Stomach (tissue), 9 donors: ENCODE measurements around the gene DPYSL5. TPM values are rescaled to one million over a fixed set of nuclear protein-coding genes. Genes with fewer than 3 reads are reported as not detected.
A peak's percentile ranks its signal among the peaks of the same experiment; 100 is the strongest.

Source experiments
- DNase-seq, 2 donors: peaks; one replicate each; pipeline versions ENCODE4 v3.0.0 to v3.0.0-alpha.2; 2013 to 2019
- H3K27ac ChIP-seq, 5 donors: fragments of 200-600 bp in 4 of 5; sonication (generic) in 4 of 5; one replicate each; pipeline ENCODE4 v1.5.1; 2013 to 2019; ENCODE audit warnings: mild to moderate bottlenecking in 1 of 5, moderate library complexity in 1 of 5
- H3K27me3 ChIP-seq, 3 donors: fragments of 200-600 bp; sonication (generic); one replicate each; pipeline ENCODE4 v1.5.1; 2017 to 2019; ENCODE audit warnings: mixed run types in 1 of 3
- H3K36me3 ChIP-seq, 4 donors: fragments of 200-600 bp; sonication (generic); 1 replicate in 3 of 4; 2 replicates in 1 of 4; pipeline ENCODE4 v1.5.1; 2016 to 2019
- H3K4me1 ChIP-seq, 4 donors: fragments of 200-600 bp; sonication (generic); one replicate each; pipeline ENCODE4 v1.5.1; 2016 to 2019
- H3K4me3 ChIP-seq, 4 donors: fragments of 200-600 bp; sonication (generic) in 3 of 4; one replicate each; pipeline ENCODE4 v1.5.1; 2016 to 2019; ENCODE audit warnings: mild to moderate bottlenecking in 1 of 4
- H3K9me3 ChIP-seq, 4 donors: fragments of 200-600 bp; sonication (generic); one replicate each; pipeline ENCODE4 v1.5.1; 2016 to 2019
- EP300 ChIP-seq: sonication (generic); formaldehyde crosslinking; IDR thresholded peaks from one replicate; pipeline ENCODE4 v1.6.1; 2017; ENCODE audit warnings: antibody characterized with exemption
- POLR2A ChIP-seq, 4 donors: fragments of 450-650 bp; IDR thresholded peaks; one replicate each; pipeline ENCODE4 v1.6.1; 2016; ENCODE audit warnings: antibody characterized with exemption in 4 of 4, control low read depth in 2 of 4, mild to moderate bottlenecking in 1 of 4, moderate library complexity in 1 of 4
- POLR2AphosphoS5 ChIP-seq, 3 donors: sonication (generic); formaldehyde crosslinking; IDR thresholded peaks; one replicate each; pipeline ENCODE4 v1.6.1; 2016; ENCODE audit warnings: antibody characterized with exemption in 3 of 3
- WGBS, 5 donors: extraction: QIAGEN DNeasy Blood & Tissue Kit in 3 of 5; methylation state at CpG; one replicate each; pipeline versions ENCODE4 v1.1.5 to v1.1.7; 2013 to 2018; 5-methylcytosine and 5-hydroxymethylcytosine counted together
- intact Hi-C: fragments of 100-400 bp; cut with DNase I; formaldehyde crosslinking; loops from one replicate; pipeline ENCODE4 v1.15.1; 2023; ENCODE audit warnings: low total_unique reads
- polyA plus RNA-seq, 3 donors: library from polyadenylated mRNA; stranded (reverse); fragments of 200-250 nt; gene quantifications; one replicate each; pipeline ENCODE4 v1.2.3, GENCODE V29; 2013
- total RNA-seq, 5 donors: library from RNA; depleted of rRNA; stranded (reverse); fragments of >200 nt; gene quantifications; one replicate each; pipeline versions ENCODE4 v1.1.0 to v1.2.3, GENCODE V29; 2014 to 2016
- TF ChIP-seq, protein P1 (sequence below), 7 experiments: fragments of 450-650 bp in 4 of 7; fragments of 200-600 bp in 3 of 7; sonication (generic) in 3 of 7; IDR thresholded peaks; one replicate each; pipeline ENCODE4 v1.5.1; 2016 to 2019; ENCODE audit warnings: antibody characterized with exemption in 7 of 7, control low read depth in 2 of 7, mild to moderate bottlenecking in 1 of 7
- donor health status: healthy with polysubstance abuse.
- donor health status: Bipolar disorder and iron deficiency.
- donor health status: healthy.

Gene DPYSL5
- total and polyA plus RNA-seq, 8 donors = 0.06 to 0.55 TPM; not detected in 6

DNA sequence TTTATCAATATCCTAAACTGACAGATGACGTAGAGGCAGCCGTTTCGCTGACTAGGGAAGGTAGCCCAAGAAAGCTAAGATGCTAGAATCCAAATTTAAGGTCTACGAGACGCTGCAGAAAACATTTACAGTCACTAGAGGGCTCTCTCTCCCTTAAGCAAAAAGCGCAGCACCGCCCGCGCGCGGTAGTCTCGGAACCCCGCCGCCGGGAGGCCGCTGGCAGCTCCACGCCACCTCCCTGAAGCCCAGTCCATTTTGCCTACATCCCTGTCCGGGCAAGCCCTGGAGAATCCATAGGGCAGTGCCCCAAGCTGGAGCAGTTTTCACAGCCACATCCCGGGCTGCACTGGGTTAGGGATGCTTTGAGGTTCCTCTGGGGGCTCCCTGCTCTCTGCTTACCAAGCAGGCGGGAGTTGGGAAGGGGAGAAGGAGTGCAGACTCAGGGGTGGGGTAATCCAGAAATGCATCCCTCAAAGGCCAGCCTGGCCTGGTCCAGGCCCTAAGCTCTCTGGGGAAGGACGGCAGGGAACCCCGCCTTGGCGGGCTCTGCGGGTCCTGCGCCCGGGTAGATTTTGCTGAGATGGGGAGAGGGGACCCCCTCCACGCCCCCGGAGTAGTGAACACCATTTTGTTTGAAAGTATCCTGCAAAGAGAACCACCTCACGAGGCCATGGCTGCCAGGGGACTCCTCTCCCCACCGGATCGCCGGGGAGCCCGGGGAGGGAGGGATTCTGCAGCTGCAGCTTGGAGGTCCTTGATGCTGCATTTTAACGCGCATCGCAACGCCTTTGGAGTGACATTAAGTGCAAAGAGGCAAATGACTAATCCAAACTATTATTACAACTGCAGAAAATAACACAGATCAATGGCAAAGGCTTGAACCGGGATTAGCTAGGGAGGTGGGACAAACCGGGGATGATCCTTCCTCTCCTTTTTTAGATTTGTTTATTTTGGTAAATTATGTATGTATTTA is 1.3 kb upstream of the DPYSL5 start:
- 3 to 7% (median 6%) methylated on average over 17 to 39 of the region's 39 CpGs for WGBS, 5 donors
- Histone ChIP-seq H3K27me3 (peaks cover 32 to 98% (median 82%) of the 10 kb centered on the region in 3 donors), H3K9me3 (no peaks in the 10 kb centered on the region), H3K4me1 (peaks cover 32 to 40% (median 37%) of the 10 kb centered on the region in 4 donors), H3K27ac (no peak overlapping the region), H3K4me3 (no peak overlapping the region), H3K36me3 (no peaks in the 10 kb centered on the region)
- intact Hi-C loops = loop anchor here (5.0 kb wide), 1 partner anchor 96 kb away; no protein-coding TSS in a partner anchor
- peak; percentile 67 to 89 for DNase-seq
- TF ChIP-seq, protein P1, sequence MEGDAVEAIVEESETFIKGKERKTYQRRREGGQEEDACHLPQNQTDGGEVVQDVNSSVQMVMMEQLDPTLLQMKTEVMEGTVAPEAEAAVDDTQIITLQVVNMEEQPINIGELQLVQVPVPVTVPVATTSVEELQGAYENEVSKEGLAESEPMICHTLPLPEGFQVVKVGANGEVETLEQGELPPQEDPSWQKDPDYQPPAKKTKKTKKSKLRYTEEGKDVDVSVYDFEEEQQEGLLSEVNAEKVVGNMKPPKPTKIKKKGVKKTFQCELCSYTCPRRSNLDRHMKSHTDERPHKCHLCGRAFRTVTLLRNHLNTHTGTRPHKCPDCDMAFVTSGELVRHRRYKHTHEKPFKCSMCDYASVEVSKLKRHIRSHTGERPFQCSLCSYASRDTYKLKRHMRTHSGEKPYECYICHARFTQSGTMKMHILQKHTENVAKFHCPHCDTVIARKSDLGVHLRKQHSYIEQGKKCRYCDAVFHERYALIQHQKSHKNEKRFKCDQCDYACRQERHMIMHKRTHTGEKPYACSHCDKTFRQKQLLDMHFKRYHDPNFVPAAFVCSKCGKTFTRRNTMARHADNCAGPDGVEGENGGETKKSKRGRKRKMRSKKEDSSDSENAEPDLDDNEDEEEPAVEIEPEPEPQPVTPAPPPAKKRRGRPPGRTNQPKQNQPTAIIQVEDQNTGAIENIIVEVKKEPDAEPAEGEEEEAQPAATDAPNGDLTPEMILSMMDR (IDR thresholded peaks at IDR 0.05) = peak in 5 of 7 experiments; percentile 58 to 76 (median 65)
- TF ChIP-seq POLR2AphosphoS5 (IDR thresholded peaks at IDR 0.05) (no peak), POLR2A (IDR thresholded peaks at IDR 0.05) (no peak), EP300 (no peak)

DNA sequence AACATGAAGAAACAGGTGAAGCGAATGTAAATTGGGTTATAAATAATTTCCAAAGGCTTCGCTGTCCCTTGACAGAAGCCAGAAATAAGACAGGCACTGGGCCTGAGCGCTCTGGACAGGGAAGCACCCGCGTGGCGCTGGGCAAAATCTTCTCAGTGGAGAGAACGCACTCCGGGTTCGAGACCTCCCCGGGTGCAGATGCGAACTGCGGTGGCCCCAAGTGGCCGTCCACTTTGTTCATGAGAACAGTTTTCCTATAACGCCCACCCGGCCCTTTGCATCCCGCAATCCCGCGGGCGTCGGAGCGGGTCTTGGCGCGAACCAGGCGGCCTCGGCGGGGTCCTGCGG is 651 bp upstream of the DPYSL5 start:
- Histone ChIP-seq H3K36me3 (no peaks in the 10 kb centered on the region), H3K27me3 (peaks cover 32 to 100% (median 83%) of the 10 kb centered on the region in 3 donors), H3K9me3 (no peaks in the 10 kb centered on the region), H3K4me1 (peaks cover 32 to 40% (median 37%) of the 10 kb centered on the region in 4 donors), H3K27ac (no peak overlapping the region), H3K4me3 (peak overlapping the region; percentile 35 to 46 (median 39))
- TF ChIP-seq POLR2A (IDR thresholded peaks at IDR 0.05) = no peak
- TF ChIP-seq, protein P1 (IDR thresholded peaks at IDR 0.05) = no peak
- TF ChIP-seq EP300 = no peak
- no peak for TF ChIP-seq POLR2AphosphoS5 (IDR thresholded peaks at IDR 0.05)
- intact Hi-C loops = loop anchor here (5.0 kb wide), 1 partner anchor 95 kb away; no protein-coding TSS in a partner anchor
- DNase-seq = no peak
- WGBS, 5 donors = 2 to 10% (median 5%) methylated on average over 6 to 27 of the region's 27 CpGs

DNA sequence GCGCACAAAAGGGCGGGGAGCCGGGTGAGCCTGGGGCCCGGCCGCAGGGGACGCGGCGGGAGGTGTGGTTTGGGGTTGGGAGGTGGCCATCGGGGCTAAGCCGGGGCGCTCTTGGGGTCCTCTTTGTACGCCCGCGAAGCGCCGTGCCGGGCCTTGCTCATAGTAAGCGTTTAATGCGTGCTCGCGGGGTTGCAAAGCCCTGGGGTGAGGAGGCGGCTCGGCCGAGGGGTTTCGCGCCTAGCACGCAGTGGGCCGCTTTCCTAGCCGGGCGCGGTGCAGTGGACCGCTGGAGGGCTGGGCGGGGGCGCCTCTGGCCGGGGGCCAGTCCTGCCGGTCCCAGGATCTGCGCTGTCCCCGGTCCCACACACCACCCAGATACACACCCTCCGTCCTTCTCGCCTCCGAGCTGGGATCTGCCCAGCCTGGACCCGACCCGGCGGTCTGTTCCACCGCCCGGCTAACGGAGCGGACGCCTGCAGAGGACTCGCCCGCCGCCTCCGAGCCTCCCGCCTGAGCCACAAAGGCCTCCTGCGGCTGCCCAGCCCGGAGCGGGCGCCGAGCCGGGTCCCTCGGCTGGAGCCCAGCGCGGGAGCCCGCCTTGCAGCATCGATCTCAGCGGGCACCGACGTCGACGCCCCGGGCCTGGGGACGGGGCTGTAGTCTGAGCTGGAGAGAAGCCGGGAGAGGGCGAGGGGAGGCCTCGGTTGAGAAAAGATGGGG is 564 bp downstream of the DPYSL5 start:
- peak in 1 of 2 donors; percentile 41 for DNase-seq
- 1 to 2% (median 1%) methylated on average over 44 to 75 of the region's 75 CpGs for WGBS, 5 donors
- intact Hi-C loops = loop anchor here (5.0 kb wide), 1 partner anchor 94 kb away; no protein-coding TSS in a partner anchor
- H3K4me3 ChIP-seq = peak overlapping the region; percentile 35 to 46 (median 39)
- H3K27me3 ChIP-seq = peaks cover 32 to 99% (median 83%) of the 10 kb centered on the region in 3 donors
- H3K27ac ChIP-seq = no peak overlapping the region
- H3K9me3 ChIP-seq = no peaks in the 10 kb centered on the region
- TF ChIP-seq POLR2AphosphoS5 (IDR thresholded peaks at IDR 0.05) = no peak
- TF ChIP-seq EP300 = no peak
- TF ChIP-seq, protein P1 (IDR thresholded peaks at IDR 0.05) = no peak
- TF ChIP-seq POLR2A (IDR thresholded peaks at IDR 0.05) = no peak
- peaks cover 32 to 40% (median 37%) of the 10 kb centered on the region in 4 donors for H3K4me1 ChIP-seq
- no peaks in the 10 kb centered on the region for H3K36me3 ChIP-seq
